ENCODE data around the gene GRK7. TPM values are rescaled to one million over a fixed set of nuclear protein-coding genes. Genes with fewer than 3 reads are reported as not detected.

The GRK7 gene
- total RNA-seq, 2 experiments from 2014 or later = not detected

- no peaks in the 10 kb centered on the region for H3K9me3 Mint-ChIP-seq
- ChIA-PET POLR2A (interaction anchor here (2.1 kb wide), 1 partner anchor 10 kb away, joined by 7 read pairs; no protein-coding TSS in a partner anchor), CTCF (interaction anchor here (1.1 kb wide), 1 partner anchor 31 kb away, joined by 4 read pairs; no protein-coding TSS in a partner anchor)
Measured at GRCh38 chr3:141764986-141765385, 1.8 kb downstream of the GRK7 start.

GRCh38 chr3:141767066-141767465, 3.9 kb downstream of the GRK7 start:
- Mint-ChIP-seq H3K4me3 (no peak overlapping the region), H3K27ac (no peak overlapping the region), H3K4me1 (peaks cover 26% of the 10 kb centered on the region), H3K27me3 (no peaks in the 10 kb centered on the region), H3K9me3 (no peaks in the 10 kb centered on the region), H3K36me3 (ENCODE audit: low read depth) (no peaks in the 10 kb centered on the region)
- no peak for DNase-seq
- POLR2A ChIA-PET = interaction anchor here (0.7 to 2.1 kb wide), 3 partner anchors 12 to 31 kb away, joined by 3 to 7 read pairs (median 4); no protein-coding TSS in a partner anchor
- CTCF ChIA-PET = interaction anchor here (1.1 to 2.1 kb wide), 3 partner anchors 30 to 126 kb away, joined by 3 to 6 read pairs (median 4); no protein-coding TSS in a partner anchor

More at GRCh38 chr3:141764986-141765385, 1.8 kb downstream of the GRK7 start:
- Mint-ChIP-seq H3K27ac (no peak overlapping the region), H3K4me3 (no peak overlapping the region), H3K4me1 (peaks cover 26% of the 10 kb centered on the region), H3K36me3 (ENCODE audit: low read depth) (no peaks in the 10 kb centered on the region), H3K27me3 (no peaks in the 10 kb centered on the region)
- no peak for DNase-seq

GRCh38 chr3:141769221-141769894, 6.2 kb downstream of the GRK7 start:
- POLR2A ChIA-PET = no interaction called here
- H3K4me3 Mint-ChIP-seq = no peak overlapping the region
- H3K36me3 Mint-ChIP-seq (ENCODE audit: low read depth) = no peaks in the 10 kb centered on the region

GRCh38 chr3:141773676-141774075, 10.5 kb downstream of the GRK7 start:
- DNase-seq = no peak
- POLR2A ChIA-PET = interaction anchor here (0.9 kb wide), 1 partner anchor 135 kb away, joined by 3 read pairs; no protein-coding TSS in a partner anchor
- Mint-ChIP-seq H3K4me3 (no peak overlapping the region), H3K4me1 (peaks cover 5% of the 10 kb centered on the region), H3K27me3 (no peaks in the 10 kb centered on the region), H3K9me3 (no peaks in the 10 kb centered on the region), H3K36me3 (ENCODE audit: low read depth) (no peaks in the 10 kb centered on the region), H3K27ac (no peak overlapping the region)
- CTCF ChIA-PET = no interaction called here

More at GRCh38 chr3:141769221-141769894, 6.2 kb downstream of the GRK7 start:
- peaks cover 26% of the 10 kb centered on the region for H3K4me1 Mint-ChIP-seq
- CTCF ChIA-PET = no interaction called here
- H3K27me3 Mint-ChIP-seq = no peaks in the 10 kb centered on the region
- no peaks in the 10 kb centered on the region for H3K9me3 Mint-ChIP-seq
- no peak overlapping the region for H3K27ac Mint-ChIP-seq
- DNase-seq = no peak

- CTCF ChIA-PET = no interaction called here
- Mint-ChIP-seq H3K4me3 (no peak overlapping the region), H3K36me3 (ENCODE audit: low read depth) (no peaks in the 10 kb centered on the region), H3K9me3 (no peaks in the 10 kb centered on the region), H3K4me1 (no peaks in the 10 kb centered on the region), H3K27ac (no peak overlapping the region), H3K27me3 (no peaks in the 10 kb centered on the region)
- DNase-seq = no peak
- POLR2A ChIA-PET = no interaction called here
Measured at GRCh38 chr3:141776376-141776775, 13.2 kb downstream of the GRK7 start.

GRCh38 chr3:141776885-141777284, 13.7 kb downstream of the GRK7 start:
- Mint-ChIP-seq H3K4me3 (no peak overlapping the region), H3K27me3 (no peaks in the 10 kb centered on the region), H3K27ac (no peak overlapping the region), H3K36me3 (ENCODE audit: low read depth) (no peaks in the 10 kb centered on the region), H3K9me3 (no peaks in the 10 kb centered on the region), H3K4me1 (no peaks in the 10 kb centered on the region)
- CTCF ChIA-PET = interaction anchor here (0.6 kb wide), 1 partner anchor 696 kb away, joined by 5 read pairs; no protein-coding TSS in a partner anchor
- DNase-seq = no peak
- POLR2A ChIA-PET = no interaction called here

GRCh38 chr3:141777957-141778813, 15.0 kb downstream of the GRK7 start:
- Mint-ChIP-seq H3K9me3 (no peaks in the 10 kb centered on the region), H3K27me3 (no peaks in the 10 kb centered on the region), H3K4me1 (no peaks in the 10 kb centered on the region), H3K27ac (no peak overlapping the region), H3K4me3 (no peak overlapping the region), H3K36me3 (ENCODE audit: low read depth) (no peaks in the 10 kb centered on the region)
- DNase-seq = no peak
- ChIA-PET CTCF (interaction anchor here (0.5 kb wide), 1 partner anchor 40 kb away, joined by 3 read pairs; the partner anchor contains the start of gene RNF7), POLR2A (no interaction called here)

GRCh38 chr3:141779667-141780066, 16.5 kb downstream of the GRK7 start:
- POLR2A ChIA-PET = no interaction called here
- no peak for DNase-seq
- Mint-ChIP-seq H3K27me3 (no peaks in the 10 kb centered on the region), H3K36me3 (ENCODE audit: low read depth) (no peaks in the 10 kb centered on the region), H3K27ac (no peak overlapping the region), H3K4me1 (no peaks in the 10 kb centered on the region), H3K9me3 (no peaks in the 10 kb centered on the region), H3K4me3 (no peak overlapping the region)
- CTCF ChIA-PET = interaction anchor here (0.6 kb wide), 1 partner anchor 1863 kb away, joined by 3 read pairs; no protein-coding TSS in a partner anchor

GRCh38 chr3:141782386-141782932, 19.3 kb downstream of the GRK7 start:
- Mint-ChIP-seq H3K27me3 (no peaks in the 10 kb centered on the region), H3K4me3 (no peak overlapping the region), H3K4me1 (no peaks in the 10 kb centered on the region), H3K36me3 (ENCODE audit: low read depth) (no peaks in the 10 kb centered on the region), H3K9me3 (no peaks in the 10 kb centered on the region), H3K27ac (no peak overlapping the region)
- CTCF ChIA-PET = interaction anchor here (1.1 kb wide), 1 partner anchor 93 kb away, joined by 3 read pairs; no protein-coding TSS in a partner anchor
- DNase-seq = no peak
- POLR2A ChIA-PET = no interaction called here

GRCh38 chr3:141783632-141784031, 20.4 kb downstream of the GRK7 start:
- no peaks in the 10 kb centered on the region for H3K4me1 Mint-ChIP-seq
- H3K27ac Mint-ChIP-seq = no peak overlapping the region
- H3K36me3 Mint-ChIP-seq (ENCODE audit: low read depth) = no peaks in the 10 kb centered on the region
- ChIA-PET CTCF (no interaction called here), POLR2A (interaction anchor here (1.2 kb wide), 1 partner anchor 14 kb away, joined by 3 read pairs; no protein-coding TSS in a partner anchor)
- no peak for DNase-seq
- H3K27me3 Mint-ChIP-seq = no peaks in the 10 kb centered on the region
- H3K9me3 Mint-ChIP-seq = no peaks in the 10 kb centered on the region
- H3K4me3 Mint-ChIP-seq = no peak overlapping the region

GRCh38 chr3:141784096-141784495, 20.9 kb downstream of the GRK7 start:
- Mint-ChIP-seq H3K9me3 (no peaks in the 10 kb centered on the region), H3K4me1 (no peaks in the 10 kb centered on the region), H3K27ac (no peak overlapping the region), H3K27me3 (no peaks in the 10 kb centered on the region), H3K36me3 (ENCODE audit: low read depth) (no peaks in the 10 kb centered on the region), H3K4me3 (no peak overlapping the region)
- ChIA-PET POLR2A (interaction anchor here (1.2 kb wide), 1 partner anchor 13 kb away, joined by 3 read pairs; no protein-coding TSS in a partner anchor), CTCF (no interaction called here)
- no peak for DNase-seq

GRCh38 chr3:141784531-141784930, 21.3 kb downstream of the GRK7 start:
- no peak overlapping the region for H3K27ac Mint-ChIP-seq
- no peaks in the 10 kb centered on the region for H3K4me1 Mint-ChIP-seq
- H3K27me3 Mint-ChIP-seq = no peaks in the 10 kb centered on the region
- no peaks in the 10 kb centered on the region for H3K9me3 Mint-ChIP-seq
- no peaks in the 10 kb centered on the region for H3K36me3 Mint-ChIP-seq (ENCODE audit: low read depth)
- H3K4me3 Mint-ChIP-seq = no peak overlapping the region
- POLR2A ChIA-PET = interaction anchor here (1.2 kb wide), 1 partner anchor 13 kb away, joined by 3 read pairs; no protein-coding TSS in a partner anchor
- DNase-seq = no peak
- CTCF ChIA-PET = no interaction called here

- DNase-seq = no peak
- no peak overlapping the region for H3K27ac Mint-ChIP-seq
- H3K36me3 Mint-ChIP-seq (ENCODE audit: low read depth) = no peaks in the 10 kb centered on the region
- H3K4me1 Mint-ChIP-seq = no peaks in the 10 kb centered on the region
- H3K9me3 Mint-ChIP-seq = no peaks in the 10 kb centered on the region
- POLR2A ChIA-PET = interaction anchor here (0.8 to 1.0 kb wide), 2 partner anchors 8 to 9 kb away, joined by 3 to 5 read pairs; no protein-coding TSS in a partner anchor
- CTCF ChIA-PET = interaction anchor here (1.4 kb wide), 1 partner anchor 50 kb away, joined by 4 read pairs; the partner anchor contains the start of gene RNF7
- no peaks in the 10 kb centered on the region for H3K27me3 Mint-ChIP-seq
- no peak overlapping the region for H3K4me3 Mint-ChIP-seq
Measured at GRCh38 chr3:141788149-141788548, 24.9 kb downstream of the GRK7 start.

Data from activated CD4-positive, alpha-beta memory T cell treated with anti-CD3 and anti-CD28 coated beads, Interleukin-2, amount 10 ng/mL, durations not matched to agents 7 days and 5 days (primary cell).